ENCODE measurements around the gene EFNA5.

DNA sequence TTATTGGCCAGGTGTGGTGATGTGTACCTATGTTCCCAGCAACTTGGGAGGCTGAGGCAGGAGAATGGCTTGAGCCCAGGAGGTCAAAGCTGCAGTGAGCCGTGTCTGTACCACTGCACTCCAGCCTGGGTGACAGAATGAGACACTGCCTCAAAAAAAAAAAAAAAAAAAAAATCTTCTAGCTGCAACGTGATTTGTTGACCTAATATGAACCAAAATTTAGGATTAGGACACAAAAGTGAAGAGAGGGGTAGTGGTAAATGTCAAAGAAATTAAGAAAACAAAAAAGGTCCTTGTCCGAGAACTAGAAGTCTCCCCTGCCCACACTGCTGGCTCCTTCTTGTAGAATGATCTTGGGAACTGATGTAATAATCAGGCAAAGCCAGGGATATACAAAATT, 272.0 kb downstream of the EFNA5 start:
- no peak for TF ChIP-seq CTCF (IDR thresholded peaks at IDR 0.05; ENCODE audit: low read depth, low read length)
- no peak for TF ChIP-seq MYC (IDR thresholded peaks at IDR 0.05; ENCODE audit: low read depth, low read length)
- TF ChIP-seq MAX (IDR thresholded peaks at IDR 0.05; ENCODE audit: low read depth, low read length), result no peak

All from NB4 (cell line).